Activated T-cell treated with anti-CD3 and anti-CD28 coated beads, Interleukin-2, amount 50 U/mL, for 48 hours (primary cell): Measurements from ENCODE around the gene C1orf159.
"Not testable (repeated sequence)": the region's sequence is repeated elsewhere in the genome, so short reads cannot be mapped to it uniquely, and the experiment has no call there.

ENCODE experiments used
- DNase-seq, 2 experiments: peaks; one replicate each; pipeline ENCODE4 v3.0.0-alpha.2; 2020

Gene C1orf159

GRCh38 chr1:1115786-1116700 lies at the start of gene C1orf159:
TSS of gene C1orf159 (minus strand) at chr1:1116089. CDS start at chr1:1091543, 24,546 bp downstream.
- DNase-seq: peak; percentile 99

- DNase-seq: no peak
These were observed 49.6 kb upstream of the C1orf159 start for GRCh38 chr1:1165485-1165884.

GRCh38 chr1:1164701-1165451 lies 49.0 kb upstream of the C1orf159 start:
- no peak for DNase-seq

- DNase-seq: no peak
These were observed 48.4 kb upstream of the C1orf159 start for GRCh38 chr1:1164361-1164700.

- DNase-seq: no peak
These were observed 47.7 kb upstream of the C1orf159 start for GRCh38 chr1:1163538-1164070.

- no peak for DNase-seq
These were observed 47.0 kb upstream of the C1orf159 start for GRCh38 chr1:1162597-1163537.

- DNase-seq: no peak
These were observed 45.8 kb upstream of the C1orf159 start for GRCh38 chr1:1161683-1162079.

GRCh38 chr1:1161078-1161682 lies 45.3 kb upstream of the C1orf159 start:
- no peak for DNase-seq

- DNase-seq: no peak
These were observed 44.5 kb upstream of the C1orf159 start for GRCh38 chr1:1160281-1160930.

GRCh38 chr1:1157914-1158710 lies 42.2 kb upstream of the C1orf159 start:
- peak; percentile 58 to 65 for DNase-seq

GRCh38 chr1:1157426-1157913 lies 41.6 kb upstream of the C1orf159 start:
- peak; percentile 77 to 80 for DNase-seq

- no peak for DNase-seq
These were observed 41.1 kb upstream of the C1orf159 start for GRCh38 chr1:1157033-1157365.

GRCh38 chr1:1156140-1157032 lies 40.5 kb upstream of the C1orf159 start:
- no peak for DNase-seq

GRCh38 chr1:1155258-1155657 lies 39.4 kb upstream of the C1orf159 start:
- no peak for DNase-seq

GRCh38 chr1:1153874-1154273 lies 38.0 kb upstream of the C1orf159 start:
- DNase-seq: no peak

GRCh38 chr1:1153215-1153614 lies 37.3 kb upstream of the C1orf159 start:
- DNase-seq: not testable (repeated sequence)

GRCh38 chr1:1152431-1152830 lies 36.5 kb upstream of the C1orf159 start:
- DNase-seq: not testable (repeated sequence)

- no peak for DNase-seq
These were observed 35.4 kb upstream of the C1orf159 start for GRCh38 chr1:1151306-1151705.

- no peak for DNase-seq
These were observed 34.2 kb upstream of the C1orf159 start for GRCh38 chr1:1150100-1150499.

- no peak for DNase-seq
These were observed 33.5 kb upstream of the C1orf159 start for GRCh38 chr1:1149416-1149815.
